ENCODE measurements around the gene SUGCT. TPM values are rescaled to one million over a fixed set of nuclear protein-coding genes. Genes with fewer than 3 reads are reported as not detected.

The SUGCT gene
- total and polyA plus RNA-seq, 9 of the 15 experiments (the other 6 are each of a cell fraction or from before 2014, with no cell fraction given): 0.58 to 2.5 (median 1.4) TPM

- no peak overlapping the region for H2AFZ ChIP-seq (ENCODE audit: low read depth, low read length)
- no peaks in the 10 kb centered on the region for H3K4me1 ChIP-seq (replicated peaks in 1 of 2; ENCODE audit: control insufficient read depth in 2 of 2, insufficient read depth in 2 of 2, low read length in 2 of 2)
- no peaks in the 10 kb centered on the region for H3K9me3 ChIP-seq (replicated peaks; ENCODE audit: control insufficient read depth, insufficient read depth, low read depth, low read length)
- H3K27me3 ChIP-seq (ENCODE audit: control insufficient read depth in 2 of 2, insufficient read depth in 2 of 2, low read length in 2 of 2): no peaks in the 10 kb centered on the region
- no TSS peak for BruUV-seq (replicated peaks)
- ChIA-PET CTCF (ENCODE audit: low intra/inter-chr PET ratio) (no interaction called here), POLR2A (no interaction called here)
- H3K36me3 ChIP-seq (ENCODE audit: control insufficient read depth, insufficient read depth, low read length): no peaks in the 10 kb centered on the region
- H3K79me2 ChIP-seq (ENCODE audit: control insufficient read depth, insufficient read depth, low read length): no peaks in the 10 kb centered on the region
- H3K9me1 ChIP-seq (ENCODE audit: control insufficient read depth, insufficient read depth, low read length): no peaks in the 10 kb centered on the region
- no peak for ATAC-seq
- no peak for FAIRE-seq
- no peak overlapping the region for H3K4me3 ChIP-seq
- 8% methylated on average over 1 of the region's 1 CpG for WGBS (ENCODE audit: insufficient coverage, low coverage, missing lambda C conversion rate)
- intact Hi-C loops (cut with micrococcal nuclease) (no loop called here), in situ Hi-C loops (cut with MboI) (no loop called here)
- no peak for TF ChIP-seq ASH1L (IDR thresholded peaks at IDR 0.05; ENCODE audit: borderline replicate concordance, low read depth, partially characterized antibody)
- no peak for TF ChIP-seq PRPF4 (IDR thresholded peaks at IDR 0.05; ENCODE audit: insufficient read depth, low read depth, low read length, poor library complexity, severe bottlenecking)
- no peak overlapping the region for H3K9ac ChIP-seq (ENCODE audit: insufficient read depth in 1 of 2, low read depth in 2 of 2, low read length in 2 of 2)
- H4K20me1 ChIP-seq (replicated peaks; ENCODE audit: control insufficient read depth, insufficient read depth, low read length): no peaks in the 10 kb centered on the region
- no peak overlapping the region for H3K27ac ChIP-seq (ENCODE audit: extremely low read depth, low read depth, low read length)
- DNase-seq (ENCODE audit: extremely low read depth in 1 of 4, low spot score in 3 of 4): no peak
- no peak overlapping the region for H3K4me2 ChIP-seq (ENCODE audit: insufficient read depth, low read length)
These were observed 283.6 kb downstream of the SUGCT start for GRCh38 chr7:40418448-40418847.

GRCh38 chr7:40418983-40419382 lies 284.2 kb downstream of the SUGCT start:
- Histone ChIP-seq H3K79me2 (ENCODE audit: control insufficient read depth, insufficient read depth, low read length) (no peaks in the 10 kb centered on the region), H3K36me3 (ENCODE audit: control insufficient read depth, insufficient read depth, low read length) (no peaks in the 10 kb centered on the region), H3K4me2 (ENCODE audit: insufficient read depth, low read length) (no peak overlapping the region), H3K27ac (ENCODE audit: extremely low read depth, low read depth, low read length) (no peak overlapping the region), H3K4me3 (no peak overlapping the region), H3K9me3 (replicated peaks; ENCODE audit: control insufficient read depth, insufficient read depth, low read depth, low read length) (no peaks in the 10 kb centered on the region), H3K9ac (ENCODE audit: insufficient read depth in 1 of 2, low read depth in 2 of 2, low read length in 2 of 2) (no peak overlapping the region), H4K20me1 (replicated peaks; ENCODE audit: control insufficient read depth, insufficient read depth, low read length) (no peaks in the 10 kb centered on the region), H3K4me1 (replicated peaks in 1 of 2; ENCODE audit: control insufficient read depth in 2 of 2, insufficient read depth in 2 of 2, low read length in 2 of 2) (no peaks in the 10 kb centered on the region), H2AFZ (ENCODE audit: low read depth, low read length) (no peak overlapping the region), H3K27me3 (ENCODE audit: control insufficient read depth in 2 of 2, insufficient read depth in 2 of 2, low read length in 2 of 2) (no peaks in the 10 kb centered on the region), H3K9me1 (ENCODE audit: control insufficient read depth, insufficient read depth, low read length) (no peaks in the 10 kb centered on the region)
- DNase-seq (ENCODE audit: extremely low read depth in 1 of 4, low spot score in 3 of 4): no peak
- BruUV-seq (replicated peaks): no TSS peak
- 12% methylated on average over 3 of the region's 3 CpGs for WGBS (ENCODE audit: insufficient coverage, low coverage, missing lambda C conversion rate)
- intact Hi-C loops (cut with micrococcal nuclease): no loop called here
- CTCF ChIA-PET (ENCODE audit: low intra/inter-chr PET ratio): no interaction called here
- in situ Hi-C loops (cut with MboI): no loop called here
- no peak for FAIRE-seq
- POLR2A ChIA-PET: no interaction called here
- no peak for ATAC-seq
- TF ChIP-seq PHB2 (IDR thresholded peaks at IDR 0.05; ENCODE audit: low read depth) (no peak), RBFOX2 (IDR thresholded peaks at IDR 0.05; ENCODE audit: low read depth, low read length) (no peak), ESRRA (IDR thresholded peaks at IDR 0.05; ENCODE audit: borderline replicate concordance, low read depth) (no peak), IRF2 (CRISPR knock-in tag; IDR thresholded peaks at IDR 0.05) (no peak), SMAD2 (IDR thresholded peaks at IDR 0.05; ENCODE audit: low read depth, low read length) (no peak), RBM17 (IDR thresholded peaks at IDR 0.05; ENCODE audit: borderline replicate concordance, low read depth, low read length) (no peak), TBP (optimal IDR thresholded peaks at IDR 0.05; ENCODE audit: low read depth, low read length) (no peak)

All from K562 (cell line).